Measurements from ENCODE around the gene SGMS2.

The SGMS2 gene

DNA sequence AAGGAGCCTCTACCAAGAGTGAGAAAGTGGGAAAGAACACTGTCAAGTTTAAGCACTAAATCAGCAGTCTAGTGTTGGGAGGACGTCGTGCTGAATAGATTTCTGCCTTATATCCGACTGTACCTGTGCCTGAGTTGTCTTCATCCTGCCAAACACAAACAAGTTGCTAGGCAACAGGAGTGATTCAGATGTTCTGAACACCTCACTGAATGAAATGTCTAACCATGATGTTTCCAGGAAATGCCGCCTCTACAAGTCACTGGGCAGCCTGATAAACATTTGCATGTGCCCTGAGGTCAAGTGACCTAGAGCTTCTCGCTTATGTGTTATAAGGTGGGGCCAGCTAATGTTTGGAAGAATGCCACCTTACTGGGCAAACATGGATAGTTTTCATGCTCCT lies 37.9 kb downstream of the SGMS2 start:
- no peak for TF ChIP-seq EZH2 (IDR thresholded peaks at IDR 0.05; ENCODE audit: borderline replicate concordance, low read depth, low read length, severe bottlenecking)
- TF ChIP-seq, protein P1, sequence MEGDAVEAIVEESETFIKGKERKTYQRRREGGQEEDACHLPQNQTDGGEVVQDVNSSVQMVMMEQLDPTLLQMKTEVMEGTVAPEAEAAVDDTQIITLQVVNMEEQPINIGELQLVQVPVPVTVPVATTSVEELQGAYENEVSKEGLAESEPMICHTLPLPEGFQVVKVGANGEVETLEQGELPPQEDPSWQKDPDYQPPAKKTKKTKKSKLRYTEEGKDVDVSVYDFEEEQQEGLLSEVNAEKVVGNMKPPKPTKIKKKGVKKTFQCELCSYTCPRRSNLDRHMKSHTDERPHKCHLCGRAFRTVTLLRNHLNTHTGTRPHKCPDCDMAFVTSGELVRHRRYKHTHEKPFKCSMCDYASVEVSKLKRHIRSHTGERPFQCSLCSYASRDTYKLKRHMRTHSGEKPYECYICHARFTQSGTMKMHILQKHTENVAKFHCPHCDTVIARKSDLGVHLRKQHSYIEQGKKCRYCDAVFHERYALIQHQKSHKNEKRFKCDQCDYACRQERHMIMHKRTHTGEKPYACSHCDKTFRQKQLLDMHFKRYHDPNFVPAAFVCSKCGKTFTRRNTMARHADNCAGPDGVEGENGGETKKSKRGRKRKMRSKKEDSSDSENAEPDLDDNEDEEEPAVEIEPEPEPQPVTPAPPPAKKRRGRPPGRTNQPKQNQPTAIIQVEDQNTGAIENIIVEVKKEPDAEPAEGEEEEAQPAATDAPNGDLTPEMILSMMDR (IDR thresholded peaks at IDR 0.05; ENCODE audit: borderline replicate concordance, extremely low read depth, low read length, poor library complexity, severe bottlenecking) = no peak
- Histone ChIP-seq H3K9me3 (ENCODE audit: insufficient read depth, low read length, severe bottlenecking) (no peaks in the 10 kb centered on the region), H3K27ac (ENCODE audit: low read length) (no peak overlapping the region), H3K4me1 (ENCODE audit: insufficient read depth, low read length) (no peaks in the 10 kb centered on the region), H4K20me1 (ENCODE audit: insufficient read depth, low read length) (no peaks in the 10 kb centered on the region), H2AFZ (ENCODE audit: low read depth, low read length) (no peak overlapping the region), H3K27me3 (ENCODE audit: insufficient read depth, low read length, poor library complexity) (peaks cover 8% of the 10 kb centered on the region), H3K9ac (ENCODE audit: low read depth, low read length) (no peak overlapping the region), H3K4me3 (ENCODE audit: low read depth in 1 of 2, low read length in 2 of 2) (no peak overlapping the region), H3K36me3 (ENCODE audit: insufficient read depth, low read length) (no peaks in the 10 kb centered on the region), H3K4me2 (ENCODE audit: insufficient read depth, low read length) (no peak overlapping the region), H3K79me2 (ENCODE audit: insufficient read depth, low read length) (no peaks in the 10 kb centered on the region)
- DNase-seq (no peak), ATAC-seq (ENCODE audit: insufficient read depth, low read depth) (no peak)

DNA sequence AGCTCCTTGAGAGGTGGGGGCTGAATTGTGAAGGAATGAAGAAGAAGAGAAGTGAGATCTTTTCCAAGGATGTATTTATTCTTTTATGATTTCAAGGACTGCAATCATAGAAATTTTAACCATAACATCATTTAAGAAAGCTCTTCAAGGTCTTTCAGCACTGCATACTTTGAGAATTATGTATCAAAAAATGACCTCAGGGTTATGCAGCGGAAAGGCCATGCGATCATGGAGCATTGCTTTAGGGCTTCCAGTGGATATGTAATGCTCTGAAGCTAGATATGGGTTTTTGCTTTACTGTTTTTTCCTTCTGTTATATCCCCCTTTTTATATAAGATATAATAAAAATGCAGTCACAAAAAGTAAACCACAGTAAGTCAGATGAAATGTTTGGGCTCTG lies 38.7 kb downstream of the SGMS2 start:
- H3K4me2 ChIP-seq (ENCODE audit: insufficient read depth, low read length) = no peak overlapping the region
- peaks cover 8% of the 10 kb centered on the region for H3K27me3 ChIP-seq (ENCODE audit: insufficient read depth, low read length, poor library complexity)
- no peaks in the 10 kb centered on the region for H3K79me2 ChIP-seq (ENCODE audit: insufficient read depth, low read length)
- H3K36me3 ChIP-seq (ENCODE audit: insufficient read depth, low read length) = no peaks in the 10 kb centered on the region
- H3K9me3 ChIP-seq (ENCODE audit: insufficient read depth, low read length, severe bottlenecking) = no peaks in the 10 kb centered on the region
- no peaks in the 10 kb centered on the region for H3K4me1 ChIP-seq (ENCODE audit: insufficient read depth, low read length)
- H3K9ac ChIP-seq (ENCODE audit: low read depth, low read length) = no peak overlapping the region
- H2AFZ ChIP-seq (ENCODE audit: low read depth, low read length) = no peak overlapping the region
- H3K4me3 ChIP-seq (ENCODE audit: low read depth in 1 of 2, low read length in 2 of 2) = no peak overlapping the region
- DNase-seq (no peak), ATAC-seq (ENCODE audit: insufficient read depth, low read depth) (no peak)
- H4K20me1 ChIP-seq (ENCODE audit: insufficient read depth, low read length) = no peaks in the 10 kb centered on the region
- TF ChIP-seq, protein P1 (IDR thresholded peaks at IDR 0.05; ENCODE audit: borderline replicate concordance, extremely low read depth, low read length, poor library complexity, severe bottlenecking) = no peak
- no peak for TF ChIP-seq EZH2 (IDR thresholded peaks at IDR 0.05; ENCODE audit: borderline replicate concordance, low read depth, low read length, severe bottlenecking)
- H3K27ac ChIP-seq (ENCODE audit: low read length) = no peak overlapping the region

- Histone ChIP-seq H2AFZ (ENCODE audit: low read depth, low read length) (no peak overlapping the region), H3K9ac (ENCODE audit: low read depth, low read length) (no peak overlapping the region), H3K27me3 (ENCODE audit: insufficient read depth, low read length, poor library complexity) (peaks cover 4% of the 10 kb centered on the region), H3K4me1 (ENCODE audit: insufficient read depth, low read length) (no peaks in the 10 kb centered on the region), H3K4me2 (ENCODE audit: insufficient read depth, low read length) (no peak overlapping the region), H3K9me3 (ENCODE audit: insufficient read depth, low read length, severe bottlenecking) (no peaks in the 10 kb centered on the region), H3K36me3 (ENCODE audit: insufficient read depth, low read length) (no peaks in the 10 kb centered on the region), H3K4me3 (ENCODE audit: low read depth in 1 of 2, low read length in 2 of 2) (no peak overlapping the region), H3K79me2 (ENCODE audit: insufficient read depth, low read length) (no peaks in the 10 kb centered on the region), H3K27ac (ENCODE audit: low read length) (no peak overlapping the region), H4K20me1 (ENCODE audit: insufficient read depth, low read length) (no peaks in the 10 kb centered on the region)
- TF ChIP-seq EZH2 (IDR thresholded peaks at IDR 0.05; ENCODE audit: borderline replicate concordance, low read depth, low read length, severe bottlenecking) = no peak
- TF ChIP-seq, protein P1 (IDR thresholded peaks at IDR 0.05; ENCODE audit: borderline replicate concordance, extremely low read depth, low read length, poor library complexity, severe bottlenecking) = no peak
- ATAC-seq (ENCODE audit: insufficient read depth, low read depth) (no peak), DNase-seq (no peak)
These were observed 39.2 kb downstream of the SGMS2 start for GRCh38 chr4:107863850-107864371.

DNA sequence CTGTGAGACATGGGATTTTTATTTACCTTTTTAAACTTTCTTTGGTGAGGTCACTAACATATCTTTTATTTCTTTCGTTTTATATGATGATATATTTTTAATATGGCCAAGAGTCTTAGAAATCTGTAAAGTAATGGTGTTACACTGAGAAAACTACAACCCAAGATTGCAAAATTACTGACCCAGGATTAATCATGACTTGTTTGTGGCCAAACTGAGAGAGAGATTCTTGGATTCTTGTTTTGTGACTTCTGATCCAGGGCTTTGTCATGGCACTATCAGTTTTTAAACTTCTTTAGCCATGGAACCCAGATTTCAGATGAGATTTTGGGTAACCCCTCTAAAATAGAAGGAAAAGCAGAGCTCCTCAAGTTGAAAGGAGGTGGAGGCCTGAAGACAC lies 42.0 kb downstream of the SGMS2 start:
- no peak for TF ChIP-seq EZH2 (IDR thresholded peaks at IDR 0.05; ENCODE audit: borderline replicate concordance, low read depth, low read length, severe bottlenecking)
- no peak overlapping the region for H3K27ac ChIP-seq (ENCODE audit: low read length)
- no peak overlapping the region for H3K4me3 ChIP-seq (ENCODE audit: low read depth in 1 of 2, low read length in 2 of 2)
- no peaks in the 10 kb centered on the region for H3K79me2 ChIP-seq (ENCODE audit: insufficient read depth, low read length)
- DNase-seq = no peak
- no peak overlapping the region for H3K9ac ChIP-seq (ENCODE audit: low read depth, low read length)
- no peaks in the 10 kb centered on the region for H3K36me3 ChIP-seq (ENCODE audit: insufficient read depth, low read length)
- H3K9me3 ChIP-seq (ENCODE audit: insufficient read depth, low read length, severe bottlenecking) = no peaks in the 10 kb centered on the region
- no peaks in the 10 kb centered on the region for H3K4me1 ChIP-seq (ENCODE audit: insufficient read depth, low read length)
- H3K4me2 ChIP-seq (ENCODE audit: insufficient read depth, low read length) = no peak overlapping the region
- H4K20me1 ChIP-seq (ENCODE audit: insufficient read depth, low read length) = no peaks in the 10 kb centered on the region
- no peak overlapping the region for H2AFZ ChIP-seq (ENCODE audit: low read depth, low read length)
- H3K27me3 ChIP-seq (ENCODE audit: insufficient read depth, low read length, poor library complexity) = peaks cover 11% of the 10 kb centered on the region
- no peak for ATAC-seq (ENCODE audit: insufficient read depth, low read depth)
